Activated CD4-positive, alpha-beta T cell treated with anti-CD3 and anti-CD28 coated beads for 24 hours (primary cell): ENCODE results near the gene ROBO1.

Source experiments
- DNase-seq, 2 donors: peaks; one replicate each; pipeline ENCODE4 v3.0.0-alpha.2; 2020; ENCODE audit warnings: low read depth in 2 of 2

The ROBO1 gene

GRCh38 chr3:79670178-79670577 lies 97.6 kb downstream of the ROBO1 start:
- DNase-seq, result no peak

- DNase-seq, result no peak
Measured at GRCh38 chr3:79664455-79664854, 103.3 kb downstream of the ROBO1 start.

- DNase-seq, result no peak
Measured at GRCh38 chr3:79661896-79662295, 105.9 kb downstream of the ROBO1 start.

GRCh38 chr3:79657076-79657475 lies 110.7 kb downstream of the ROBO1 start:
- no peak for DNase-seq

- DNase-seq, result no peak
Measured at GRCh38 chr3:79654019-79654418, 113.8 kb downstream of the ROBO1 start.

- DNase-seq, result no peak
Measured at GRCh38 chr3:79653266-79653830, 114.5 kb downstream of the ROBO1 start.

- no peak for DNase-seq
Measured at GRCh38 chr3:79651536-79652065, 116.2 kb downstream of the ROBO1 start.

GRCh38 chr3:79639855-79640254 lies 127.9 kb downstream of the ROBO1 start:
- no peak for DNase-seq

- no peak for DNase-seq
Measured at GRCh38 chr3:79636372-79636771, 131.4 kb downstream of the ROBO1 start.

- DNase-seq, result no peak
Measured at GRCh38 chr3:79632842-79633241, 135.0 kb downstream of the ROBO1 start.

GRCh38 chr3:79618883-79619282 lies 148.9 kb downstream of the ROBO1 start:
- DNase-seq, result no peak

GRCh38 chr3:79606414-79606813 lies 161.4 kb downstream of the ROBO1 start:
- DNase-seq, result no peak

GRCh38 chr3:79604681-79605080 lies 163.1 kb downstream of the ROBO1 start:
- no peak for DNase-seq

GRCh38 chr3:79602385-79602784 lies 165.4 kb downstream of the ROBO1 start:
- DNase-seq, result no peak

GRCh38 chr3:79598594-79598993 lies 169.2 kb downstream of the ROBO1 start:
- DNase-seq, result no peak

GRCh38 chr3:79597709-79598108 lies 170.1 kb downstream of the ROBO1 start:
- no peak for DNase-seq

- no peak for DNase-seq
Measured at GRCh38 chr3:79587150-79587549, 180.6 kb downstream of the ROBO1 start.

- no peak for DNase-seq
Measured at GRCh38 chr3:79586232-79586631, 181.6 kb downstream of the ROBO1 start.

GRCh38 chr3:79572930-79573329 lies 194.9 kb downstream of the ROBO1 start:
- no peak for DNase-seq

- DNase-seq, result no peak
Measured at GRCh38 chr3:79568938-79569337, 198.9 kb downstream of the ROBO1 start.

GRCh38 chr3:79564192-79564591 lies 203.6 kb downstream of the ROBO1 start:
- DNase-seq, result no peak

GRCh38 chr3:79560698-79561097 lies 207.1 kb downstream of the ROBO1 start:
- DNase-seq, result no peak

- DNase-seq, result no peak
Measured at GRCh38 chr3:79558943-79559342, 208.9 kb downstream of the ROBO1 start.

- DNase-seq, result no peak
Measured at GRCh38 chr3:79555655-79556054, 212.1 kb downstream of the ROBO1 start.
